Fibroblast of lung (primary cell): ENCODE results near the gene C1QTNF1. TPM values are rescaled to one million over a fixed set of nuclear protein-coding genes. Genes with fewer than 3 reads are reported as not detected.

Experiments used
- DNase-seq, 2 donors: peaks; one replicate each; pipeline versions ENCODE4 v3.0.0 to v3.0.0-alpha.2; 2010; ENCODE audit warnings: low read depth in 2 of 2
- H2AFZ ChIP-seq: 2 replicates; pipeline ENCODE4 v1.5.1; 2012; ENCODE audit warnings: low read length, control low read depth, inconsistent platforms
- H3K27ac ChIP-seq: 2 replicates; pipeline ENCODE4 v1.5.1; 2011; ENCODE audit warnings: low read length, control low read depth; ENCODE audit not compliant: insufficient read depth
- H3K27me3 ChIP-seq: 2 replicates; pipeline ENCODE4 v1.5.1; 2011; ENCODE audit warnings: mild to moderate bottlenecking, low read length; ENCODE audit not compliant: control insufficient read depth, insufficient read depth
- H3K36me3 ChIP-seq: 2 replicates; pipeline ENCODE4 v1.5.1; 2011; ENCODE audit warnings: low read length; ENCODE audit not compliant: control insufficient read depth, insufficient read depth
- H3K4me1 ChIP-seq: 2 replicates; pipeline ENCODE4 v1.5.1; 2011; ENCODE audit warnings: low read length; ENCODE audit not compliant: control insufficient read depth, insufficient read depth; ENCODE audit errors: extremely low read depth
- H3K4me2 ChIP-seq: 2 replicates; pipeline ENCODE4 v1.5.1; 2011; ENCODE audit warnings: low read length, control low read depth; ENCODE audit not compliant: insufficient read depth; ENCODE audit errors: extremely low read depth
- H3K4me3 ChIP-seq, 4 experiments: fragments of 200-600 bp in 1 of 4; sonication (generic) in 1 of 4; replicated peaks in 1 of 4; 2 replicates each; pipeline ENCODE4 v1.5.1; 2011 to 2016; ENCODE audit warnings: low read length in 4 of 4, low read depth in 3 of 4, mild to moderate bottlenecking in 3 of 4, control low read depth in 2 of 4, inconsistent platforms in 1 of 4, mixed read lengths in 1 of 4; ENCODE audit not compliant: insufficient read depth in 1 of 4; ENCODE audit errors: control extremely low read depth in 1 of 4
- H3K79me2 ChIP-seq: 2 replicates; pipeline ENCODE4 v1.5.1; 2012; ENCODE audit warnings: mild to moderate bottlenecking, low read length, inconsistent platforms; ENCODE audit not compliant: control insufficient read depth, insufficient read depth
- H3K9ac ChIP-seq: 2 replicates; pipeline ENCODE4 v1.5.1; 2011; ENCODE audit warnings: mild to moderate bottlenecking, low read length, control low read depth; ENCODE audit not compliant: insufficient read depth
- H3K9me3 ChIP-seq: 2 replicates; pipeline ENCODE4 v1.5.1; 2012; ENCODE audit warnings: low read depth, low read length; ENCODE audit not compliant: control insufficient read depth, insufficient read depth
- H4K20me1 ChIP-seq: 2 replicates; pipeline ENCODE4 v1.5.1; 2011; ENCODE audit warnings: low read length; ENCODE audit not compliant: control insufficient read depth, insufficient read depth; ENCODE audit errors: extremely low read depth
- CTCF ChIP-seq, 2 donors: IDR thresholded peaks in 1 of 2; conservative IDR thresholded peaks in 1 of 2; 1 replicate in 1 of 2; 2 replicates in 1 of 2; pipeline ENCODE4 v1.5.1; 2011 to 2012; ENCODE audit warnings: low read length in 2 of 2, control low read depth in 1 of 2, inconsistent platforms in 1 of 2, low read depth in 1 of 2, mild to moderate bottlenecking in 1 of 2
- EZH2 ChIP-seq: IDR thresholded peaks from 2 replicates; pipeline ENCODE4 v1.5.1; 2012; ENCODE audit warnings: low read length, control low read depth, mild to moderate bottlenecking; ENCODE audit errors: missing control alignments
- polyA plus RNA-seq, 2 donors: library from polyadenylated mRNA; depleted of rRNA in 1 of 2; stranded (reverse) in 1 of 2; unstranded in 1 of 2; fragments of >200 nt; gene quantifications; 2 replicates each; pipeline ENCODE4 v1.2.1, GENCODE V29; 2011 to 2012; ENCODE audit warnings: missing spikeins in 1 of 2
- total RNA-seq: library from RNA; depleted of rRNA; stranded (reverse); fragments of >200 nt; gene quantifications from 2 replicates; pipeline ENCODE4 v1.2.1, GENCODE V29; 2014

Gene C1QTNF1
- total and polyA plus RNA-seq, 2 donors (not counting 1 experiment from before 2014, with no cell fraction given): 15.0 to 45.2 TPM

DNA sequence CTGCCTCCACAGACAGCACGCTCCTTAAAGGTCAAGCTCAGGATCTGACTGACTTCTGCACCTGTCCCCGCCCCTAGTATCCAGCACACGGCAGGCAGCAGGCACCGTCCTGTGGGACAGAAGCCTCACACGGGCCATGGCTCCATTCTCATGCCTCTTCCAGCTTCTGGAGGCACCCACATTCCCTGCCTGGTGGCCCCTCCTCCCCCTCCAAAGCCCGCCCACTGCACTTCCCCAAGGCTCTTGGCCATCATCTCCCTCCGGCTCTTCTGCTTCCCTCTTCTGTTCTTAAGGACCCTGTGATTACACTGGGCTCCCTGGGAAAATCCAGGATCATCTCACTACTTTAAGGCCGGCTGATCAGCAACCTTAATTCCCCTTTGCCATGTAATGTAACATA is 17.9 kb upstream of the C1QTNF1 start:
- no peak overlapping the region for H3K4me2 ChIP-seq
- no peaks in the 10 kb centered on the region for H3K27me3 ChIP-seq
- peaks cover 5% of the 10 kb centered on the region for H3K36me3 ChIP-seq
- peaks cover 4% of the 10 kb centered on the region for H3K4me1 ChIP-seq
- no peak overlapping the region for H3K9ac ChIP-seq
- no peak overlapping the region for H3K4me3 ChIP-seq
- H4K20me1 ChIP-seq: no peaks in the 10 kb centered on the region
- no peaks in the 10 kb centered on the region for H3K9me3 ChIP-seq
- DNase-seq: no peak
- TF ChIP-seq CTCF (conservative IDR thresholded peaks at IDR 0.05 in 1 of 2, IDR thresholded peaks at IDR 0.05 in 1 of 2; ENCODE audit: low read depth in 1 of 2, low read length in 2 of 2): no peak
- TF ChIP-seq EZH2: no peak
- no peak overlapping the region for H3K27ac ChIP-seq
- no peak overlapping the region for H2AFZ ChIP-seq
- H3K79me2 ChIP-seq: peaks cover 69% of the 10 kb centered on the region

DNA sequence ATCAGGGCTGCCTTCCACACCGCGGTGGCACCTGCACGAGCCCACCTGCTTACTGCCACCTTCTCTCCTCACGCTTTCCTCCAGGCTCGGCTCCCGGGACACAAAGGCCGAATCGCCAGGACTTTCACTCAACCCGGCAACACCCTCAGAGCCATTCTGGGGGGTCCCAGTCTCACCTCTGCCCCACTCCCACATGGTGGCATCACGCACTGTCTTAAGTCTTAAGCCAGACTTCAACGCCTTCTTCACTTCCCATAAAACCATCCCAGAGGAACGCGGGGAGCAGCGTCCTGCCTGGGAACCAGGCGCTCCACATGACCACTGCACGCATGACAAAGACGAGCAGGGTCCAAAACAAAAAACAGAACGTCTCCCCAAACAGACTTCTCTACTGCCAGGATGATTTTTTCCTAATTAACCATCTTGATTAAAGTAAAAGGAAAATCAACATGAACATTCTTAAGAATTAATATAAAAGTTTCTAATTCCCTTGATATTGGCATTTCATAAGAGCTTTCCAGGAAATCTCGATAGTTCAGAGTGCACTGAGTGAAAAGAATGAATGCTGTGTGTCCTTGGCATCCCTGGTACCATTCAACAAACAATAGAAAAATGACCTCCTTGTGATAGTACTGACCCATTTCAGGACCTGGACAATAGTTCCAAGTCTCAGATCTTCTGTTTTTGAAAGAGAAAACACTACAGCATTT is 17.0 kb upstream of the C1QTNF1 start:
- Histone ChIP-seq H2AFZ (no peak overlapping the region), H3K4me1 (peaks cover 4% of the 10 kb centered on the region), H3K9me3 (no peaks in the 10 kb centered on the region), H3K4me2 (no peak overlapping the region), H3K27ac (no peak overlapping the region), H3K4me3 (no peak overlapping the region), H4K20me1 (no peaks in the 10 kb centered on the region), H3K27me3 (no peaks in the 10 kb centered on the region), H3K9ac (no peak overlapping the region), H3K79me2 (peaks cover 61% of the 10 kb centered on the region), H3K36me3 (peaks cover 3% of the 10 kb centered on the region)
- no peak for DNase-seq
- TF ChIP-seq EZH2: no peak
- TF ChIP-seq CTCF (conservative IDR thresholded peaks at IDR 0.05 in 1 of 2, IDR thresholded peaks at IDR 0.05 in 1 of 2; ENCODE audit: low read depth in 1 of 2, low read length in 2 of 2): no peak

GRCh38 chr17:79007504-79008381 is 16.2 kb upstream of the C1QTNF1 start:
- TF ChIP-seq CTCF (conservative IDR thresholded peaks at IDR 0.05 in 1 of 2, IDR thresholded peaks at IDR 0.05 in 1 of 2; ENCODE audit: low read depth in 1 of 2, low read length in 2 of 2) (no peak), EZH2 (no peak)
- no peaks in the 10 kb centered on the region for H4K20me1 ChIP-seq
- H3K27me3 ChIP-seq: no peaks in the 10 kb centered on the region
- no peak overlapping the region for H2AFZ ChIP-seq
- H3K9me3 ChIP-seq: no peaks in the 10 kb centered on the region
- no peak for DNase-seq
- H3K4me3 ChIP-seq: peak overlapping the region in 1 of 4 experiments; percentile 94
- H3K27ac ChIP-seq: no peak overlapping the region
- peak overlapping the region; percentile 77 for H3K4me2 ChIP-seq
- H3K4me1 ChIP-seq: peaks cover 5% of the 10 kb centered on the region
- H3K36me3 ChIP-seq: no peaks in the 10 kb centered on the region
- H3K79me2 ChIP-seq: peaks cover 53% of the 10 kb centered on the region
- H3K9ac ChIP-seq: no peak overlapping the region
